Neural cell (in vitro differentiated cells): ENCODE data around the gene IGFL2. TPM values are rescaled to one million over a fixed set of nuclear protein-coding genes. Genes with fewer than 3 reads are reported as not detected.

Experiments
- H2AFZ ChIP-seq: fragments of 200-600, 300-800 bp; sonication (generic), shearing (Covaris generic); 2 replicates; pipeline ENCODE4 v1.6.0; 2014; ENCODE audit warnings: low read depth, mild to moderate bottlenecking, antibody characterized with exemption, low read length, moderate library complexity
- H3F3A ChIP-seq: fragments of 200-600 bp; shearing (Covaris generic); 2 replicates; pipeline ENCODE4 v1.6.1; 2016; ENCODE audit warnings: mild to moderate bottlenecking, moderate library complexity, mixed read lengths, antibody characterized with exemption, low read length; ENCODE audit not compliant: insufficient read depth, poor library complexity, severe bottlenecking
- H3K27ac ChIP-seq: fragments of 200-600, 300-800 bp; sonication (generic), shearing (Covaris generic); 2 replicates; pipeline ENCODE4 v1.5.1; 2014; ENCODE audit warnings: mild to moderate bottlenecking, low read length, moderate library complexity
- H3K27me3 ChIP-seq: fragments of 300-800, 200-600 bp; sonication (generic), shearing (Covaris generic); 2 replicates; pipeline ENCODE4 v1.6.0; 2014; ENCODE audit warnings: mild to moderate bottlenecking, low read depth, low read length, moderate library complexity; ENCODE audit not compliant: insufficient read depth
- H3K36me3 ChIP-seq: fragments of 300-800, 200-600 bp; sonication (generic), shearing (Covaris generic); 2 replicates; pipeline ENCODE4 v1.5.1; 2014; ENCODE audit warnings: mild to moderate bottlenecking, antibody characterized with exemption, low read length, moderate library complexity; ENCODE audit not compliant: insufficient read depth
- H3K4me2 ChIP-seq: fragments of 300-800, 200-600 bp; sonication (generic), shearing (Covaris generic); 2 replicates; pipeline ENCODE4 v1.6.0; 2014; ENCODE audit warnings: mild to moderate bottlenecking, low read length
- H3K4me3 ChIP-seq: fragments of 300-800, 200-600 bp; sonication (generic), shearing (Covaris generic); 2 replicates; pipeline ENCODE4 v1.5.1; 2014; ENCODE audit warnings: mild to moderate bottlenecking, low read length, moderate library complexity
- H3K79me2 ChIP-seq: fragments of 200-600 bp; shearing (Covaris generic); replicated peaks from 2 replicates; pipeline ENCODE4 v1.6.0; 2014; ENCODE audit warnings: mild to moderate bottlenecking, low read length, moderate library complexity; ENCODE audit not compliant: insufficient read depth
- H3K9ac ChIP-seq: fragments of 300-800, 200-600 bp; sonication (generic), shearing (Covaris generic); 2 replicates; pipeline ENCODE4 v1.6.1; 2016; ENCODE audit warnings: mild to moderate bottlenecking, low read length, mixed read lengths
- H3K9me2 ChIP-seq: fragments of 200-600 bp; shearing (Covaris generic); 2 replicates; pipeline ENCODE4 v1.6.1; 2016; ENCODE audit warnings: mild to moderate bottlenecking, low read length, mixed read lengths; ENCODE audit not compliant: insufficient read depth
- H3K9me3 ChIP-seq: fragments of 200-600, 300-800 bp; sonication (generic), shearing (Covaris generic); 2 replicates; pipeline ENCODE4 v1.6.1; 2016; ENCODE audit warnings: mild to moderate bottlenecking, mixed run types, low read length, moderate library complexity, mixed read lengths
- H4K20me1 ChIP-seq: fragments of 200-600 bp; shearing (Covaris generic); 2 replicates; pipeline ENCODE4 v1.6.1; 2016; ENCODE audit warnings: mild to moderate bottlenecking, mixed run types; ENCODE audit not compliant: insufficient read depth
- CTCF ChIP-seq: fragments of 450-650 bp; IDR thresholded peaks from 2 replicates; pipeline ENCODE4 v1.5.1; 2014; ENCODE audit warnings: antibody characterized with exemption, mild to moderate bottlenecking, moderate library complexity; ENCODE audit not compliant: poor library complexity, severe bottlenecking
- EP300 ChIP-seq: fragments of 450-650 bp; conservative IDR thresholded peaks from 2 replicates; pipeline ENCODE4 v1.6.1; 2014; ENCODE audit warnings: antibody characterized with exemption, mild to moderate bottlenecking, moderate library complexity; ENCODE audit not compliant: poor library complexity, severe bottlenecking
- EZH2 ChIP-seq: fragments of 200-600, 300-800 bp; shearing (Covaris generic), sonication (generic); IDR thresholded peaks from 2 replicates; pipeline ENCODE4 v1.6.1; 2014; ENCODE audit warnings: antibody characterized with exemption, low read length, borderline replicate concordance, mild to moderate bottlenecking; ENCODE audit not compliant: insufficient read depth, poor library complexity, severe bottlenecking
- MXI1 ChIP-seq: fragments of 450-650 bp; conservative IDR thresholded peaks from 2 replicates; pipeline ENCODE4 v1.6.1; 2014; ENCODE audit warnings: antibody characterized with exemption, mild to moderate bottlenecking; ENCODE audit not compliant: poor library complexity, severe bottlenecking
- POLR2AphosphoS5 ChIP-seq: IDR thresholded peaks from 2 replicates; pipeline ENCODE4 v1.6.1; 2012
- RAD21 ChIP-seq: fragments of 450-650 bp; conservative IDR thresholded peaks from 2 replicates; pipeline ENCODE4 v1.6.1; 2014; ENCODE audit warnings: antibody characterized with exemption, mild to moderate bottlenecking, moderate library complexity
- REST ChIP-seq: IDR thresholded peaks from 2 replicates; pipeline ENCODE4 v1.6.1; 2012; ENCODE audit warnings: borderline replicate concordance
- SMC3 ChIP-seq: fragments of 450-650 bp; conservative IDR thresholded peaks from 2 replicates; pipeline ENCODE4 v1.6.1; 2014; ENCODE audit warnings: antibody characterized with exemption, mild to moderate bottlenecking, moderate library complexity; ENCODE audit not compliant: poor library complexity
- TAF1 ChIP-seq: IDR thresholded peaks from 2 replicates; pipeline ENCODE4 v1.6.1; 2012; ENCODE audit warnings: low read depth
- polyA plus RNA-seq: library from polyadenylated mRNA; depleted of rRNA; stranded (reverse); fragments of >200 nt; gene quantifications from 2 replicates; pipeline ENCODE4 v1.2.3, GENCODE V29; 2014

Gene IGFL2
- polyA plus RNA-seq, 1 donor from 2014 or later, result not detected

- Histone ChIP-seq H3K36me3 (no peaks in the 10 kb centered on the region), H3K9me2 (no peaks in the 10 kb centered on the region), H3K27me3 (no peaks in the 10 kb centered on the region), H3K27ac (no peak overlapping the region), H3K9me3 (no peaks in the 10 kb centered on the region), H3F3A (no peaks in the 10 kb centered on the region), H3K4me3 (no peak overlapping the region), H4K20me1 (no peaks in the 10 kb centered on the region), H2AFZ (no peak overlapping the region), H3K9ac (no peak overlapping the region), H3K4me2 (no peak overlapping the region), H3K79me2 (no peaks in the 10 kb centered on the region)
- TF ChIP-seq RAD21 (no peak), POLR2AphosphoS5 (no peak), SMC3 (no peak), CTCF (no peak), EP300 (no peak), EZH2 (no peak), TAF1 (no peak), MXI1 (no peak), REST (no peak)
Observed at GRCh38 chr19:46147166-46147740, 785 bp upstream of the IGFL2 start.

GRCh38 chr19:46150606-46151005 lies 2.6 kb downstream of the IGFL2 start:
- Histone ChIP-seq H3K9me2 (no peaks in the 10 kb centered on the region), H3F3A (no peaks in the 10 kb centered on the region), H3K79me2 (no peaks in the 10 kb centered on the region), H3K9me3 (no peaks in the 10 kb centered on the region), H3K9ac (no peak overlapping the region), H3K27me3 (no peaks in the 10 kb centered on the region), H3K36me3 (no peaks in the 10 kb centered on the region), H3K4me2 (no peak overlapping the region), H3K27ac (no peak overlapping the region), H4K20me1 (no peaks in the 10 kb centered on the region), H3K4me3 (no peak overlapping the region), H2AFZ (no peak overlapping the region)
- TF ChIP-seq MXI1 (no peak), RAD21 (no peak), REST (no peak), EZH2 (no peak), POLR2AphosphoS5 (no peak), SMC3 (no peak), CTCF (no peak), EP300 (no peak), TAF1 (no peak)
